HG03025 (cell line): Measurements from ENCODE around the gene ISX.
"Not testable (repeated sequence)": the region's sequence is repeated elsewhere in the genome, so short reads cannot be mapped to it uniquely, and the experiment has no call there.

ENCODE experiments used
- ATAC-seq: cut with Tn5 transposase; IDR thresholded peaks from one replicate; pipeline ENCODE4 v1.9.1; 2021; ENCODE audit warnings: mild to moderate bottlenecking, moderate library complexity; ENCODE audit not compliant: unreplicated experiment, low FRiP score

The ISX gene

DNA sequence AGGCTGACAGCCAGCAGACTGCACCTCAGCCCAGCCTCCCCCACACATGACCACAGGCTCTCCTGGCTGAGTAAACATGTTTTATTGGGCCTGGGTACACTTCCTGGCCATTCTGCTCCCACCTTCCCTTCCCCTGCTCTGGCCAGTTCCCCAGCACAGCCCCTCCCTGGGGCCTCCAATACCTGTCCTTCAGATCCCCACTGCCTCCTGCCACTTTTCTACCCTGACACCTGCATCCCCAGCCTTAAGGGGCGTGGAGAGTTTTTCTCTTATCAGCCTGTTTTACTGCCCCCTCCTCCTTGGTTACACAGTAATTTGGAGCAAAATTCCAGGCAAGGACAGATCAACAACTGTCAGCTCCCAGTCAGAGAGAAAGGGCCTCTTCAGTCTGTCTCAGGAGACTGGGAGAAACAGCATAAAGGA lies at the start of gene ISX:
Gene ISX (plus strand): TSS at position 363 of the 423 bp plus-strand sequence. CDS start 930 bp downstream, outside the sequence.
- ATAC-seq = no peak

DNA sequence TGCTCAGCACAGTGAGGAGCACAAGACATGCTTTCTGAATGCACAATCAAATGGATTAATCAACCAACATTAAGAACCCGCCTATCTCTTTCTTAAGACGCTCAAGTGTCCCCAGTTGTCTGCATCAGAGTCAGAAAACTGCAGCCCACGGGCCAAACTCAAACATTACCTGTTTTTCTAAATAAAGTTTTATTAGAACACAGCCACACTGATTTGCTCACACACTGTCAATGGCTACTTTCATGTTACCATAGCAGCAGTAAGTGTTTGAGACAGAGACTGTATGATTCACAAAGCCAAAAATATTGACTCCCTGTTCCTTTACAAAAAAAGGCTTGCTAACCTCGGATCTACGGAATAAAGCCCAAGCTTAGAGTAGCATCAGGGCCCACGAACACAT lies 49.0 kb upstream of the ISX start:
- ATAC-seq = no peak

DNA sequence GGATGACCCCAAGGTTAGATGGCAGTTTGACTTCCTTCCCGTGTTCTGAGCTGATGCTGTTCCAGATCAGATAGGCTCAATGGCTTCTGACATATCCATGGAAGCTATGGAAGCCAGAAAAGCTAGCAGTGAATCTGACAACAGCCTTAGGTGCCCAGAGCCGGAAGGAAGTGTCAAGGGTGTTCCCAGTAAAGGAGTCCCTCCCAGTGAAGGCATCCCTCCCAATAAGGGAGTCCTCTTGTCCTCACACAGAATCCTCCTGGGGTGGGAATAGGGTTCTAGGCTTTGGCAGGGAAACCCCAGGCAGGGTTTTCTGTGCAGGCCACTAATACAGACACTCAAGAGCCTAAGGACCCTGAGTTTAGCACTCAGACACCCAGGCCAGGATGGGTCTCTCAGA lies 47.0 kb upstream of the ISX start:
- ATAC-seq = no peak

DNA sequence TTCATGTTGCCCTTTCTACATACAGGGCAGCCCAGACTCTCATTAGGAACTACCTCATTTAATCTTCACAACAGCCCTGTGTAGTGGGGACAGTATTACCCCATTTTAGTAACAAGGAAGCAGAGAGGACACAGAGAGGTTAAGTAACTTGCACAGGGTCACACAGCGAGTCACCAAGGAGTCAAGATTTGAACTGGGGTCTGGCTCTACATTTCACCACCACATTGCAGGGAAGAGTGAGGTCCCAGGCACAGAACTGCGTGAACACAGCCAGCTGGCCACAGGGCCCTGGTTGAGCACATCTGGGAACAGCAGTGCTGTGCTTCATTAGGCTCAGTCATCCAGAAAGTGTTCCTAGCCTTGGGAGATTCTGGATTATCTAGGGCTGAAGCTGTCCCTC lies 45.4 kb upstream of the ISX start:
- no peak for ATAC-seq

DNA sequence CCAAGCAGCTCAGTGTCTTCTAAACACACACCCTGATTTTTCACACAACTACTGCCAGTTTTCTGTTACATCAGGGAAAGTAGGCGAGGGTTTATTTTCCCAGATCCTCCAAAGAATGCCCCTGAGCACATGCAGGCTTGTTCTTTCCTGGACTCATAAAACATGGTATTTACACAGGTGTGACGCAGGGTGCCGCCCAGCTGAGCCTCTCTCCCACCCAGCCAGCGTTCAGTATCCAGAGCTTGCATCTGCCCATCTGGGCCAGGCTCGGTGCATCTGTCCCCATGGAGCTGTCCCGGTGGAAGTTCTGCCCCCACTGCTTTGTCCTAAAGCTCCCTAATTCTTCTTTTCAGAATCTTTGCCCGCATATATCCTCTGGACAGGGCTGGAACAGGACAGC lies 44.8 kb upstream of the ISX start:
- no peak for ATAC-seq

DNA sequence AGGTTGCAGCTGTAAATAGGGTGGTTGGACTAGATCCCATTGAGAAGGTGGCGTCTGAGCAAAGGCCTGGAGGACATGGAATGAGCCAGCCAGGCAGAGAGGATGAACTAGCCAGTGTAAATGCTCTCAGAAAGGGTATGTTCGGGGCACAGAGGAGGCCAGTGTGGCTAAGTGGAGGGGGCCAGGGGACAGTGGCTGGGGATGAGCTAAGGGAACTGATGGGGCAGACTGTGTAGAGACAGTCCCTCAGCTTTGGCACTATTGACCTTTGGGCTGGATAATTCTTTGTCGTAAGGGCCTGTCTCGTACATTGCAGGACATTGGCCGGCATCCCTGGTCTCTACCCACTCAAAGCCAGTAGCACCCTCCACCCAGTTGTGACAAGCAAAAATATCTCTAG lies 43.7 kb upstream of the ISX start:
- ATAC-seq = no peak

DNA sequence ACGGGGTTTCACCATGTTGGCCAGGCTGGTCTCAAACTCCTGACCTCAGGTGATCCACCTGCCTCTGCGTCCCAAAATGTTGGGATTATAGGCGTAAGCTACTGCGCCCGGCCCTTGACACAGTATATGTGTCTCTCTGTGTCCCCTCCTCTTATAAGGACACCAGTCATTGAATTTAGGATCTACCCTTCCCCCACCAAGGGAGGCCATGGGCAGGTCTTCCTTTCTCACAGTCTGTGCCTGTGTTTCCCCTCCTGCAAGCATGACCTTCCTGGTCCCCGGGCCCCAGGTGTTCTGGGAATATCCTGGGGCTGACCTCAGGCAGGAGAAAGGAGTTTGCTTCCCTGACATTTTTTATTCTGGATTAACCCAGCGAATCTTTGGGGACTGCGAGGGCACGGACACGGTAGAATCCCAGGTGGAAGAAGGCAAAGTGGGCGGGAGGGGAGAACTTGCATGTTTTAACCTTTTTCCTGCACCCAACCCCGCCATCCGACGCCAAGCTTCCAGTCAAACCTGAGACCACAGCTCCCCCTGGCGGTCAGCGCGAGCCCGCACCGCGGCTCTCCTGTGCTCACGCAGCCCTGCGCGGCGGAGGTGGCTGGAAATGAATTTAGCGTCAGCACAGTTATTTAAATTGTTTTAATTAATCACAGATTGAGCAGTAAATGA lies 42.1 kb upstream of the ISX start:
- no peak for ATAC-seq

DNA sequence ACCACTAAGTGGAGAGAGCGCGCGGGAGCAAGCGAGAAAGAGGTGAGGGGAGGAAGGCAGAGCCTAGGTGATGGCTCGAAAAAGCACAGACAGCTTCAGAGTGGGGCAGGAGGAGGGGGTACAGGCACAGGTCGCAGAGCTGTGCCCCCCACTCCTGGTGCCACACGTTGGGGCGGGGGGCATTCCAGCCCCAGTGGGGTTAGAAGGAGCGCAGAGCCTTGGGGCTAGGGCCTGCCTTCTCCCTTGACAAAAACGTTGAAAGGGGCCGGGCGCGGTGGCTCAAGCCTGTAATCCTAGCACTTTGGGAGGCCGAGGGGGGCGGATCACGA lies 41.6 kb upstream of the ISX start:
- no peak for ATAC-seq

DNA sequence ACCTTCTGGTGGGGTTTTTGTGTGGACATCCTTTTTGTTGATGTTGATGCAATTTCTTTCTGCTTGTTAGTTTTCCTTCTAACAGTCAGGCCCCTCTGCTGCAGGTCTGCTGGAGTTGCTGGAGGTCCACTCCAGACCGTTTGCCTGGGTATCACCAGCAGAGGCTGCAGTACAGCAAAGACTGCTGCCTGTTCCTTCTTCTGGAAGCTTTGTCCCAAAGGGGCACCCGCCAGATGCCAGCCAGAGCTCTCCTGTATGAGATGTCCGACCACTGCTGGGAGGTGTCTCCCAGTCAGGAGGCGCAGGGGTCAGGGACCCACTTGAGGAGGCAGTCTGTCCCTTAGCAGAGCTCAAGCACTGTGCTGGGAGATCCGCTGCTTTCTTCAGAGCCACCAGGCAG lies 35.8 kb upstream of the ISX start:
- not testable (repeated sequence) for ATAC-seq

DNA sequence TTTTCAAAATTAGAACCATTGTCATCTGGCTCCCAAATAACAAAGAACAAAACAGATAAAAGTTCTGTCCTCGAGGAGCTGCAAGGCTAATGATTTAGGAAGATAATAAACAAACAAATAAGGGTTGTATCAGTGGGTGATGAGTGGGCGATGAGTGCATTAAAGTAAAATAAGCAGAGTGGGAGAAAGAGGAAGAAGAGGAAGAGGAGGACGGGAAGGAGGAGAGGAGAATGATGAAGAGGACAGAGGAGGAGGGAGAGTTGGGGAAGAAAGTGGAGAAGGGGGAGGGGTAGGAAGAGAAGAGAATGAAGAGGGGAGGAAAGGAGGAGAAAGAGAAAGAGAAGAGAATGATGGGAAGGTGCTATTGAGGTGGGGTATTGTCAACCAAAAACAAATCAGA lies 33.4 kb upstream of the ISX start:
- no peak for ATAC-seq

DNA sequence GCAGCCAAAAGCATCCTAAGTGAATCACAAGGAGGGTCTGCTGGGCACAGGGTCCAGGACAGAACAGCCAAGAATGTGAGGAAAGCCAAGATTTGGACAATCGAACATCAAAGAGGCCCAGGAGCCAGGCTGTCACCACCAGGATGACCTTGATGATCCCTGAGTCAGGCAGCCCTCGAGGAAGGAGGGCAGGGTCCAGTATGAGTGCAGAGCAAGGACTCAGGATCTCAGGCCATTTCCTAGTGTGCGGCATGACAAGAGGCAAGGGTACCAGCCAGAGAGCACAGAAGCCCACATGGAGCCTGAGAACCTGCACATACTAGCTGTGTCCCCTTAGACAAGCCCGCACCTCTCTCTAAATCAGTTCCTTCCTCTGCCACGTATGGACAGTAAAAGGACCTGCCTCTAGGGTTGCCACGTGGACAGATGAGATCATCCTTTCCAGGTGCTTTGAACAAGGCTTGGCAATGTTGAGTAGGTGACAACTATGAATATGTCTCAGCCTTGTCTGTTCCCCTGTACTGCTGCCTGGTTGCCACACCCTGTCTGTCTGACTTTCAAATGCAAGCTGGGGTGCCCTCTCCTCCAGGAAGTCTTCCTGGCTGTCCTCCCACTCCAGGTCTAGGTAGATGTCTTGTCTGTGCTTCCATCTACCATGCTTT lies 32.2 kb upstream of the ISX start:
- no peak for ATAC-seq

DNA sequence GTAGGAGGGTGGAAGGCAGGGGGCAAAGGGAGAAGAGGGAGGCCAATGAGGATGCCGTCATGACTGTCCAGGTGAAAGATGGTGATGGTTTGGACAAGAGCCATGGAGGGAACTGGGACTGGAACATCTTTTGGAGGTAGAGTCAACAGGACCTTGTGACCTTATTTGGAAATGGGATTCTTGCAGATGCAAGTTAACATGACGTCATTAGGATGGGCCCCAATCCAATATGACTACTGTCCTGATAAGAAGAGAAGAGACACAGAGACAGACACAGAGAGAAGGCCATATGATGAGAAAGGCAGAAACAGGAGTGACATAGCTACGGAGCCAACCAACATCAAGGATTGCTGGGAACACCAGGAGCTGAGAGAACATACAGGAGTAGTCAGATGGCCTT lies 31.0 kb upstream of the ISX start:
- no peak for ATAC-seq

DNA sequence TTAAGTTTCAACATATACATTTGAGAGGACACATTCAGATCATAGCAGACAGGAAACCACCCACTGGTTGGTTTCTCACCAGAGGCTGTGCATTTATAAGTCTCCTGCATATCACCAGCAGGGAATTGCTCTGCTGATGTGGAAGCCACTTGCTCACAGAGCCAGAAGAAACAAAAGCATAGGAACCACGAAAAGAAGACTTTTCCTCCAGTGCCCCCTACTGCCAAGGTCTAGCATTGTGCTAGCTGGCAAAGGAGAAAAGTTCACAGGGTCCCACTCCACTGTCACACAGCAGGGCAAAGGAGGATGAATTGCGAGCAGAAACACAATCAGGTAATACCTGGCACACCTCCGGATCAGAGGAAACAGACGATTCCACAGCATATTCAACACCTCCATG lies 28.9 kb upstream of the ISX start:
- no peak for ATAC-seq

DNA sequence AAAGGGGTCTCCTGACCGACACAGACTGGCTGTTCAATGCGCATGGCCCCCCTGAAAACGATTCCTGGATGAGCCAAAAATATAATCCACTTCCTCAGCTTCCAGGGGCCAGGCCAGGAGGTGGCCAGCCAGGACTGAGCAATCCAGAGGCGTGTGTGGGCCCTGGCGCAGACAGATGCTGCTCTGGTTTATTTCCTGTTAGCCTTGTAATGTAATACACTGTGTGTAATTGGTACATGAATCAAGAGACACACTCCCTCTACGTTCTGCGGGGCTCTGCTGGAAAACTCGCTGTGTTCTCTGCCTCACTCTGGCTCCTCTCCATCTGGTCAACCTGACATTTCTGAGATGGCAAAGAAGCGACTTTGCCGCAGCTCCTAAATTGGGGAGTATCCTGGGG lies 26.3 kb upstream of the ISX start:
- no peak for ATAC-seq

DNA sequence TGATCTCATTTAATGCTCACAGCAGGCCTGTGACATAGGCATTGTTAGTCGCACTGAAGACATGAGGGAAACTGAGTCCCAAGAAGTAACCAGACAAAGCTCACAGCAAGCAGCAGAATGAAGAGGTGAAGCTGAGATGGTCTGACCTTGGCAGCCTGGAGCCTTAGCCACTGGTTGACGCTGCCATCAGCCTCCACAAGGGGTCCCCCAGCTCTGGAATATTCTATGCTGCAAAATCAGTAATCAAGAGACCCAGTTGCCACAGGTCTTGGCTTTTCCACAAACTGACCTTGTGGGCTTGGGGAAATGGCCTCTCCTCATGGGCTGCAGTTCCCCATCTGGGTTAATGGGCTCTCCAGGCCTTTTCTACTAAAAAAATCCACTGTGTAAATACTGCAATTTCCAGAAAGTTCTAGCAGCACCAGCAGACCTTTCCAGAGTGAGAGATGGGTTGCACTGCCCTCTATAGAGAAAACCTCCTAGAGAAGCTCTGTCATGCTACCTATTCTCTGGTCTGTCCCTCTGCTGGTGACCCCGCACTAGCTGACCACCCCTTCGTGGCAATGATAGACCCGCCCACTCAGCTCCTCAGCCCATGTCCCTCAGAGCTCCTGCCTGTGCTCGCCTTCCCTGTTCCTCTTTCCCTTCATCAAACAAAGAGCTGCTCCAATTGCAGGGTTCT lies 22.6 kb upstream of the ISX start:
- no peak for ATAC-seq

DNA sequence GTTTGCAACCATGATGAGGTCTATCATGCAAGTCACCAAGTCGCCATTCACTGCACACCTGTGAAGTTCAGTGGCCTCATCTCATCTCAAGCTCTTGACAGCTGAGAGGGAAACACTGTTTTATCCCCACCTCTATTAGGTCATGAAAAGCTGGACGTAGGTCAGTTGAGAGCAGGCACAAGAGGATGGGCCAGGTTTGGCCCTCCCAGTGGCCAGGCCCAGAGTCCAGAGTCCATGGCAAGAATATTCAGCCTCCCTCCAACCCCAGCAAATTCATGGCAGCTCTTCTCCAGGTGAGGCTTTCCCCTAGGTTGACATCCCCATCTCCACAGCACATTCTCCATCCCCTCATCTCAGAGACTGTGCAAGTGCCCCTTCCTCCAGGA lies 22.0 kb upstream of the ISX start:
- ATAC-seq = no peak

DNA sequence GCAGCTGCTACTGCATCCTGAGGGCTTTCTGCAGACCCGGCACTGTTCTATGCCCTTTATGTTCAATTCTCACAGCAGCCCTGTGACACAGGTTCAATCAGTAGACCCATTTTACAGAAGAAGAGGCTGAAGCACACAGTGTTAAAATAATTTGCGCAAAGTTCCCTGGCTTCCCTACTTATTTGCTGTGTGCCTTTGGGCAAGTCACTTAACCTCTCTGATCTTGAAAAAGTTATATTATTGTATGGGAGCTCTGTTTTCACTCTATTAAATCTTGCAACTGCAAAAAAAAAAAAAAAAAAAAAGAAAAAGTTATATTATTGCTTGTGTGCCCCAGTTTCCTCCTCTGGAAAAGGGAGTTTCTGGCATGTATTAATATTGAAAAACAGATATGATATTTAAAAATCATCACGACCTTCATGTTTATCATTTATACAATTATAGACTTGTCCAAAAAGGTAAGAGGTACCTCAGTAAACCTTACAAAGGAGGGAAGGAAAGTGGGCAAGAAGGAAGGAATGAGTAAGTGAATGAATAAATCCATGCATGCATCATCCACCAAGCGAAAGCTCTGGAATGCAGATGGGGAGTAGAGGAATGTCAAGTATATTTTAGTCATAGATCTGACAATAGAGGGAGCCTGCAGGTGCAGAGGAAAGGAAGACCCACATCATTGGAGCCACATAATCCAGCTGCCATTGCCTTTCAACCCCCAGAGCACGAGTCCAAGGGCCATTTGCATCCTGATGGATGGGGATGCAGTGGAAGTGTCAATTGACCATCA lies 21.2 kb upstream of the ISX start:
- no peak for ATAC-seq

DNA sequence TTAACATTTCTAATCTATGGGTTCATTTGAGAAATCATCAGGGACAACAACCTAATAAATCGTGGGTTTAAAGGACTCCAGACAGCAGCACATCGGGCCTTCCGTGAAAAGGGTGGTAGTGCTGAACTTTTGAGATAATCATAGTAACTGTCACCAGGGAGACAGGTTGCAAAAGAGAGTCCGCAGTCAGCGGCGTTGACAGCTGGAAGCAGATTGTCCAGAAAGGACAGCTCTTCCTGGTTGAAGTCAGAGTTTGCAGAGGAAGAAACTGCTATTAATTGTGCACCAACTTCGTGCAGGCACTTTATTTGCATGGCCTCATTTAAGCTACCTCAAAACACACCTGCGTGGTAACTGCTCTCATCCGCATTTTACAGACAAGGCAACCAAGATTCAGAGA lies 20.5 kb upstream of the ISX start:
- no peak for ATAC-seq

DNA sequence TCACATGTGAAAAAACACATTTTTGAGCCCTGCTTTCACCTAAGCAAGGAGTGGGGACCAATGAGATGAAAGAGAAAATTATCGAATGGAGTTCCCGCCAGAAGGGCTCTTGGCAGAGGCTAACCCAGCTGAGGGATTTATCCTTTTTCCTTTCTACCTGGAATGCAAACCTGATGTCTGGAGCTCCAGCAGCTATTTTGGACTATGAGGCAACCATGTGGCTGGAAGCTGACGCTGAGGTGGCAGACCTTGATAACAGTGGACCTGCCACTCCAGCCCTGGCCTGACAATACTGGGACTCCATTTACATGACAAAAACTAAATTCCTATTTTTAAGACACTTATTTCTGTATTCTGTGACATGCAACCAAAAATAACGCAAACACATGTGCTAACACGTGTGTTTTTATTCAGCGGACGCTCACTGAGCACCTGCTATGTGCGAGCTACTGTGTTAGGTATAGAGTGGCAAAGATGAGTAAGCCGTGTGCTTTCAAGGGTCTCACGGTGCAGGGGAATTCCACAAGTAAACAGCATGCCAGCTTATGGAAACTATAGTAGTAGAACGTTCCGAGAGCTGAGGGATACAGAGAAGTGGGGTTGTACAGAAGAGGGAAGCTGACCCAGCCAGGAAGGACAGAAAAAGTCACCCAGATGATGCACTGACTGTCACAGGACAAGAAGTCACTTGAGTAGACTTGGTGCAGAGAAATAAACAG lies 19.1 kb upstream of the ISX start:
- no peak for ATAC-seq

DNA sequence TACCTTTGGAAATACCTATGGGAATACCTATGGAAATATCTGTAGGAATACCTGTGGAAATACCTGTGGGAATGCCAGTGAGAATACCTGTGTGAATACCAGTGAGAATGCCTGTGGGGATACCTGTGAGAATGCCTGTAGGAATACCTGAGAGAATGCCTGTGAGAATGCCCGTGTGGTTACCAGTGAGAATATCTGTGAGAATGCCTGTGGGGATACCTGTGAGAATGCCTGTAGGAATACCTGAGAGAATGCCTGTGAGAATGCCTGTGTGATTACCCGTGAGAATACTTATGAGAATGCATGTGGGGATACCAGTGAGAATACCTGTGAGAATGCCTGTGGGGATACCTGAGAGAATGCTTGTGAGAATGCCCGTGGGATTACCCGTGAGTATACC lies 15.9 kb upstream of the ISX start:
- not testable (repeated sequence) for ATAC-seq
